K562 (cell line): ENCODE measurements around the gene ENOSF1. TPM values are rescaled to one million over a fixed set of nuclear protein-coding genes. Genes with fewer than 3 reads are reported as not detected.
A peak's percentile ranks its signal among the peaks of the same experiment; 100 is the strongest.

ENCODE experiments used
- ATAC-seq: fragments of 200-7000 bp; cut with Tn5 transposase; 3 replicates; pipeline ENCODE4 v1.9.1; 2020; ENCODE audit warnings: moderate library complexity
- BruUV-seq: library from RNA; stranded (reverse); fragments of 400-500 nt; replicated peaks from 2 replicates; lab custom pipeline; 2021; lab: Mats Ljungman, UMichigan
- CTCF ChIA-PET: fragments of 300-600 bp; formaldehyde crosslinking; extraction: SDS; loops from one replicate; lab custom pipeline; 2021; ENCODE audit warnings: low intra/inter-chr PET ratio; lab: Yijun Ruan, JAX
- POLR2A ChIA-PET: fragments of 300-600, 350-650 bp; sonication (Branson Sonifier 250); formaldehyde crosslinking; extraction: SDS; loops from one replicate; lab custom pipeline; 2021; ENCODE audit warnings: antibody characterized with exemption, inconsistent platforms; lab: Yijun Ruan, JAX
- DNase-seq, 4 experiments: peaks; one replicate each; pipeline versions ENCODE4 v3.0.0 to v3.0.0-alpha.2; 2011 to 2018; ENCODE audit warnings: low spot score in 3 of 4, mixed read lengths in 3 of 4; ENCODE audit errors: extremely low read depth in 1 of 4
- FAIRE-seq: peaks from 2 replicates; lab custom pipeline; 2011; peaks lifted over from hg19 to GRCh38; lab: Jason Lieb, UNC
- H2AFZ ChIP-seq: 2 replicates; pipeline ENCODE4 v1.6.0; 2011; ENCODE audit warnings: low read depth, low read length, control low read depth, inconsistent platforms
- H3K27ac ChIP-seq: fragments of 200-600 bp; 3 replicates; pipeline ENCODE4 v1.8.0; 2011; ENCODE audit warnings: low read depth, mild to moderate bottlenecking, control low read depth, inconsistent platforms, low read length, moderate library complexity, mixed read lengths; ENCODE audit errors: extremely low read depth
- H3K27me3 ChIP-seq, 2 experiments: fragments of 300-600 bp in 1 of 2; 2 replicates in 1 of 2; 3 replicates in 1 of 2; pipeline versions ENCODE4 v1.6.0 to v1.8.0; 2011; ENCODE audit warnings: inconsistent platforms in 2 of 2, low read length in 2 of 2, mild to moderate bottlenecking in 1 of 2, mixed read lengths in 1 of 2, moderate library complexity in 1 of 2; ENCODE audit not compliant: control insufficient read depth in 2 of 2, insufficient read depth in 2 of 2
- H3K36me3 ChIP-seq: fragments of 300-600 bp; 3 replicates; pipeline ENCODE4 v1.8.0; 2011; ENCODE audit warnings: mild to moderate bottlenecking, low read length, inconsistent platforms; ENCODE audit not compliant: control insufficient read depth, insufficient read depth
- H3K4me1 ChIP-seq, 2 experiments: fragments of 200-600 bp in 1 of 2; replicated peaks in 1 of 2; 2 replicates in 1 of 2; 3 replicates in 1 of 2; pipeline versions ENCODE4 v1.5.1 to v1.8.0; 2011; ENCODE audit warnings: inconsistent platforms in 2 of 2, low read length in 2 of 2, mild to moderate bottlenecking in 1 of 2, mixed read lengths in 1 of 2, moderate library complexity in 1 of 2; ENCODE audit not compliant: control insufficient read depth in 2 of 2, insufficient read depth in 2 of 2
- H3K4me2 ChIP-seq: 2 replicates; pipeline ENCODE4 v1.6.1; 2011; ENCODE audit warnings: low read length, control low read depth, inconsistent platforms, mixed read lengths; ENCODE audit not compliant: insufficient read depth
- H3K4me3 ChIP-seq: fragments of 200-600 bp; sonication (generic), shearing (Covaris generic); 2 replicates; pipeline ENCODE4 v1.5.1; 2016; ENCODE audit warnings: control low read depth, inconsistent platforms
- H3K79me2 ChIP-seq: fragments of 200-600 bp; 3 replicates; pipeline ENCODE4 v1.8.0; 2011; ENCODE audit warnings: low read length, inconsistent platforms; ENCODE audit not compliant: control insufficient read depth, insufficient read depth
- H3K9ac ChIP-seq, 2 experiments: 2 replicates each; pipeline versions ENCODE4 v1.6.0 to v1.6.1; 2011; ENCODE audit warnings: low read depth in 2 of 2, low read length in 2 of 2, control low read depth in 1 of 2, inconsistent platforms in 1 of 2, mild to moderate bottlenecking in 1 of 2, mixed read lengths in 1 of 2; ENCODE audit not compliant: insufficient read depth in 1 of 2
- H3K9me1 ChIP-seq: one replicate; pipeline ENCODE4 v1.6.0; 2011; ENCODE audit warnings: inconsistent platforms, mild to moderate bottlenecking, low read length, moderate library complexity; ENCODE audit not compliant: control insufficient read depth, insufficient read depth
- H3K9me3 ChIP-seq: replicated peaks from 2 replicates; pipeline ENCODE4 v1.5.1; 2011; ENCODE audit warnings: low read depth, low read length, inconsistent platforms; ENCODE audit not compliant: control insufficient read depth, insufficient read depth
- H4K20me1 ChIP-seq: replicated peaks from 2 replicates; pipeline ENCODE4 v1.6.1; 2011; ENCODE audit warnings: low read length, inconsistent platforms, mixed read lengths; ENCODE audit not compliant: control insufficient read depth, insufficient read depth
- FOXO4 ChIP-seq: fragments of 450-650 bp; formaldehyde crosslinking; IDR thresholded peaks from 2 replicates; pipeline ENCODE4 v1.4.0; 2020; ENCODE audit warnings: mild to moderate bottlenecking, moderate library complexity
- NFIC ChIP-seq: fragments of 450-650 bp; IDR thresholded peaks from 2 replicates; pipeline ENCODE4 v1.6.1; 2017; ENCODE audit warnings: mild to moderate bottlenecking, inconsistent platforms
- WGBS: fragments of 100-300 bp; shearing (Covaris generic); methylation state at CpG from one replicate; pipeline ENCODE4 v1.1.6; 2016; ENCODE audit warnings: low coverage, mixed read lengths; ENCODE audit not compliant: insufficient coverage; ENCODE audit errors: missing lambda C conversion rate; 5-methylcytosine and 5-hydroxymethylcytosine counted together
- in situ Hi-C: fragments of 300-500 bp; cut with MboI; formaldehyde crosslinking; loops from 4 replicates; pipeline ENCODE4 v1.15.0; 2018; ENCODE audit warnings: inconsistent platforms, mixed read lengths
- intact Hi-C: fragments of 100-400 bp; cut with micrococcal nuclease; formaldehyde crosslinking; loops from 2 replicates; pipeline ENCODE4 v1.14.2; 2022
- polyA plus RNA-seq, 8 experiments: library from polyadenylated mRNA; depleted of rRNA in 4 of 8; stranded (reverse) in 5 of 8; unstranded in 3 of 8; fragments of >200 nt; fragmentation: Nextera tagmentation in 2 of 8; fragmentation: Illumina TruSeq in 1 of 8; extraction: Ambion mirVana in 2 of 8; extraction: Trizol in 1 of 8; gene quantifications; 2 replicates each; pipeline versions ENCODE4 v1.2.1 to v1.2.3, GENCODE V29; 2011 to 2014; ENCODE audit warnings: inconsistent platforms in 1 of 8, missing spikeins in 1 of 8
- total RNA-seq, 7 experiments: library from RNA; depleted of rRNA in 6 of 7; stranded (reverse); fragments of >200 nt in 6 of 7; fragmentation: Illumina TruSeq in 2 of 7; extraction: Trizol in 2 of 7; gene quantifications; 2 replicates each; pipeline versions ENCODE4 v1.2.1 to v1.2.3, GENCODE V29; 2011 to 2021; ENCODE audit warnings: low replicate concordance in 1 of 7

Gene ENOSF1
- total and polyA plus RNA-seq, 9 of the 15 experiments (the other 6 are each of a cell fraction or from before 2014, with no cell fraction given), result 15.5 to 66.4 (median 46.5) TPM

- ATAC-seq (no peak), FAIRE-seq (no peak), DNase-seq (no peak)
- no peaks in the 10 kb centered on the region for H3K36me3 ChIP-seq
- H3K4me2 ChIP-seq, result no peak overlapping the region
- in situ Hi-C loops (loop anchor here (5.0 kb wide), 1 partner anchor 210 kb away; no protein-coding TSS in a partner anchor), intact Hi-C loops (loop anchor here (5.0 to 10.0 kb wide), 2 partner anchors 50 to 123 kb away; no protein-coding TSS in a partner anchor)
- H3K27ac ChIP-seq, result no peak overlapping the region
- ChIA-PET CTCF (interaction anchor here (0.6 kb wide), 1 partner anchor 191 kb away, joined by 3 read pairs; no protein-coding TSS in a partner anchor), POLR2A (interaction anchor here (0.6 kb wide), 1 partner anchor 35 kb away, joined by 4 read pairs; the partner anchor contains the start of gene TYMS)
- H3K4me1 ChIP-seq, result peaks cover 3 to 8% of the 10 kb centered on the region in 2 experiments; a peak in 3 of 5 replicates
- BruUV-seq, result no TSS peak
- no peak overlapping the region for H2AFZ ChIP-seq
- WGBS, result 29% methylated on average over 6 of the region's 6 CpGs
- H3K27me3 ChIP-seq, result peaks cover 0 to 5% of the 10 kb centered on the region in 2 experiments; a peak in 2 of 5 replicates
- H3K9me1 ChIP-seq, result no peaks in the 10 kb centered on the region
- H3K79me2 ChIP-seq, result no peaks in the 10 kb centered on the region
- no peak overlapping the region for H3K4me3 ChIP-seq
- TF ChIP-seq NFIC (peak; percentile 74), FOXO4 (CRISPR knock-in tag) (no peak)
- H3K9me3 ChIP-seq, result no peaks in the 10 kb centered on the region
- H4K20me1 ChIP-seq, result no peaks in the 10 kb centered on the region
- H3K9ac ChIP-seq, result no peak overlapping the region
Measured at GRCh38 chr18:622289-622688, 90.1 kb downstream of the ENOSF1 start.
